ENCODE results near the gene CFAP70.
"Not testable (repeated sequence)": the region's sequence is repeated elsewhere in the genome, so short reads cannot be mapped to it uniquely, and the experiment has no call there.

Gene CFAP70

DNA sequence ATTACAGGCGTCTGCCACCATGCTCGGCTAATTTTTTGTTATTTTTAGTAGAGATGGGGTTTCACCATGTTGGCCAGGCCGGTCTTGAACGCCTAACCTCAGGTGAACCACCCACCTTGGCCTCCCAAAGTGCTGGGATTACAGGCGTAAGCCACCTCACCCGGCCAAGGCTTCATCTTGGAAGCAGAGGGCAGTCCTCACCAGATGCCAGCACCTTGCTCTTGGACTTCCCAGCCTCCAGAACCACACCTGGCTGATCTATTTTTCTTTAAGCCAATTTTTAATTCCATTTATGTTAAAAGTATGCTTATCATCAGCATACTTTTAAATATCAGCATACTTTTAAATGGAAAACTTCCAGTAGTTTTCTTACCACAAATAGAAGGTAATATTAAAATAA lies 43.0 kb upstream of the CFAP70 start:
- H3K27me3 ChIP-seq (ENCODE audit: insufficient read depth, poor library complexity, severe bottlenecking) = no peaks in the 10 kb centered on the region
- TF ChIP-seq POLR2AphosphoS5 (IDR thresholded peaks at IDR 0.05; ENCODE audit: low read depth) = no peak
- no peak overlapping the region for H3K27ac ChIP-seq (replicated peaks)
- no peak for DNase-seq (ENCODE audit: low read depth in 1 of 2, low spot score in 1 of 2)
- H3K4me3 ChIP-seq (replicated peaks; ENCODE audit: insufficient read depth, low read length) = no peak overlapping the region

DNA sequence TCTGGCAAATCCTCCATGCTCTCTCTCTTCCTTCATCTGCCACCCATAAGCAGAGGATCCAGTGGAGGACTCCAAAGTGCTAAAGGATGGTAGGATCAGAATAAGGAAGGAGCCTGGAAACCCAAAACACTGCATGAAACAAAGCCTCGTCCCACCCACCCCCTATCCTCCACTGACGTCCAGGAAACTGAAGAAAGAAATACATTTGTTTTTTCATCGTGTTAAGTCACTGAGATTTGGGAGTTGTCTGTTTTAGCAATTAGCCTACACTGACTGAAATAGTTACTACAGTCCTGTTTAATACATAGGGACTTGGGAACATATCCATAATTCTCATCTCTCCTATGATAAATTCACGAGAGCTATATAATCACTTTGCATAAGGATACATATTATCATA lies 40.4 kb upstream of the CFAP70 start:
- H3K27ac ChIP-seq (replicated peaks) = no peak overlapping the region
- TF ChIP-seq, protein P1, sequence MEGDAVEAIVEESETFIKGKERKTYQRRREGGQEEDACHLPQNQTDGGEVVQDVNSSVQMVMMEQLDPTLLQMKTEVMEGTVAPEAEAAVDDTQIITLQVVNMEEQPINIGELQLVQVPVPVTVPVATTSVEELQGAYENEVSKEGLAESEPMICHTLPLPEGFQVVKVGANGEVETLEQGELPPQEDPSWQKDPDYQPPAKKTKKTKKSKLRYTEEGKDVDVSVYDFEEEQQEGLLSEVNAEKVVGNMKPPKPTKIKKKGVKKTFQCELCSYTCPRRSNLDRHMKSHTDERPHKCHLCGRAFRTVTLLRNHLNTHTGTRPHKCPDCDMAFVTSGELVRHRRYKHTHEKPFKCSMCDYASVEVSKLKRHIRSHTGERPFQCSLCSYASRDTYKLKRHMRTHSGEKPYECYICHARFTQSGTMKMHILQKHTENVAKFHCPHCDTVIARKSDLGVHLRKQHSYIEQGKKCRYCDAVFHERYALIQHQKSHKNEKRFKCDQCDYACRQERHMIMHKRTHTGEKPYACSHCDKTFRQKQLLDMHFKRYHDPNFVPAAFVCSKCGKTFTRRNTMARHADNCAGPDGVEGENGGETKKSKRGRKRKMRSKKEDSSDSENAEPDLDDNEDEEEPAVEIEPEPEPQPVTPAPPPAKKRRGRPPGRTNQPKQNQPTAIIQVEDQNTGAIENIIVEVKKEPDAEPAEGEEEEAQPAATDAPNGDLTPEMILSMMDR (IDR thresholded peaks at IDR 0.05; ENCODE audit: insufficient read depth, low read length) = no peak
- TF ChIP-seq SPI1 (IDR thresholded peaks at IDR 0.05; ENCODE audit: borderline replicate concordance, low read depth) (no peak), GABPA (IDR thresholded peaks at IDR 0.05; ENCODE audit: low read depth) (no peak), POLR2AphosphoS5 (IDR thresholded peaks at IDR 0.05; ENCODE audit: low read depth) (no peak)
- TF ChIP-seq, protein P2, sequence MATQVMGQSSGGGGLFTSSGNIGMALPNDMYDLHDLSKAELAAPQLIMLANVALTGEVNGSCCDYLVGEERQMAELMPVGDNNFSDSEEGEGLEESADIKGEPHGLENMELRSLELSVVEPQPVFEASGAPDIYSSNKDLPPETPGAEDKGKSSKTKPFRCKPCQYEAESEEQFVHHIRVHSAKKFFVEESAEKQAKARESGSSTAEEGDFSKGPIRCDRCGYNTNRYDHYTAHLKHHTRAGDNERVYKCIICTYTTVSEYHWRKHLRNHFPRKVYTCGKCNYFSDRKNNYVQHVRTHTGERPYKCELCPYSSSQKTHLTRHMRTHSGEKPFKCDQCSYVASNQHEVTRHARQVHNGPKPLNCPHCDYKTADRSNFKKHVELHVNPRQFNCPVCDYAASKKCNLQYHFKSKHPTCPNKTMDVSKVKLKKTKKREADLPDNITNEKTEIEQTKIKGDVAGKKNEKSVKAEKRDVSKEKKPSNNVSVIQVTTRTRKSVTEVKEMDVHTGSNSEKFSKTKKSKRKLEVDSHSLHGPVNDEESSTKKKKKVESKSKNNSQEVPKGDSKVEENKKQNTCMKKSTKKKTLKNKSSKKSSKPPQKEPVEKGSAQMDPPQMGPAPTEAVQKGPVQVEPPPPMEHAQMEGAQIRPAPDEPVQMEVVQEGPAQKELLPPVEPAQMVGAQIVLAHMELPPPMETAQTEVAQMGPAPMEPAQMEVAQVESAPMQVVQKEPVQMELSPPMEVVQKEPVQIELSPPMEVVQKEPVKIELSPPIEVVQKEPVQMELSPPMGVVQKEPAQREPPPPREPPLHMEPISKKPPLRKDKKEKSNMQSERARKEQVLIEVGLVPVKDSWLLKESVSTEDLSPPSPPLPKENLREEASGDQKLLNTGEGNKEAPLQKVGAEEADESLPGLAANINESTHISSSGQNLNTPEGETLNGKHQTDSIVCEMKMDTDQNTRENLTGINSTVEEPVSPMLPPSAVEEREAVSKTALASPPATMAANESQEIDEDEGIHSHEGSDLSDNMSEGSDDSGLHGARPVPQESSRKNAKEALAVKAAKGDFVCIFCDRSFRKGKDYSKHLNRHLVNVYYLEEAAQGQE (IDR thresholded peaks at IDR 0.05; ENCODE audit: insufficient replicate concordance, low read depth) = no peak
- H3K27me3 ChIP-seq (ENCODE audit: insufficient read depth, poor library complexity, severe bottlenecking) = no peaks in the 10 kb centered on the region
- DNase-seq (ENCODE audit: low read depth in 1 of 2, low spot score in 1 of 2) = no peak
- H3K4me3 ChIP-seq (replicated peaks; ENCODE audit: insufficient read depth, low read length) = no peak overlapping the region

DNA sequence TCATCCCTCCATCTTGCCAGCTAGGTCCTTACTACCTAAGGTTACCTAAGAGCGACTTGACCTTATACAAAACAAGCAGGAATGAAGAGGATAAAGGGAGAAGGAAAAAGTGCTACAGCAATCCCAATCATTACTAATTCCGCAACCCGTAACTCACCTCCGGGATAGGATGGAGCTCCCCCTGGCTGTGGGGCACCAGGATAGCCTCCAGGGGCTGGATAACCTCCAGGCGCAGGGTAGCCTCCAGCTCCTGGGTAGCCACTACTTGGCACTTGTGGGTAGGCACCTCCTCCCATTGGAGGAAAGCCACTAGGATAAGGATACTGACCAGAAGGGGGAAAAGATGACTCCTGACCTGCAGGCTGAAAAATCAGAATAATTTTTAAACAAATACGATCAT lies 39.4 kb upstream of the CFAP70 start:
- TF ChIP-seq POLR2AphosphoS5 (IDR thresholded peaks at IDR 0.05; ENCODE audit: low read depth) (no peak), GABPA (IDR thresholded peaks at IDR 0.05; ENCODE audit: low read depth) (no peak), SPI1 (IDR thresholded peaks at IDR 0.05; ENCODE audit: borderline replicate concordance, low read depth) (no peak)
- TF ChIP-seq, protein P2 (IDR thresholded peaks at IDR 0.05; ENCODE audit: insufficient replicate concordance, low read depth) = no peak
- TF ChIP-seq, protein P1 (IDR thresholded peaks at IDR 0.05; ENCODE audit: insufficient read depth, low read length) = no peak
- no peak for DNase-seq (ENCODE audit: low read depth in 1 of 2, low spot score in 1 of 2)
- no peaks in the 10 kb centered on the region for H3K27me3 ChIP-seq (ENCODE audit: insufficient read depth, poor library complexity, severe bottlenecking)
- H3K4me3 ChIP-seq (replicated peaks; ENCODE audit: insufficient read depth, low read length) = no peak overlapping the region
- no peak overlapping the region for H3K27ac ChIP-seq (replicated peaks)

DNA sequence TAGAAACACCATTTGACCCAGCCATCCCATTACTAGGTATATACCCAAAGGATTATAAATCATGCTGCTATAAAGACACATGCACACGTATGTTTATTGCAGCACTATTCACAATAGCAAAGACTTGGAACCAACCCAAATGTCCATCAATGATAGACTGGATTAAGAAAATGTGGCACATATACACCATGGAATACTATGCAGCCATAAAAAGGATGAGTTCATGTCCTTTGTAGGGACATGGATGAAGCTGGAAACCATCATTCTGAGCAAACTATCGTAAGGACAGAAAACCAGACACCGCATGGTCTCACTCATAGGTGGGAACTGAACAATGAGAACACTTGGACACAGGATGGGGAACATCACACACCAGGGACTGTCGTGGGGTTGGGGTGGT lies 35.7 kb upstream of the CFAP70 start:
- not testable (repeated sequence) for DNase-seq (ENCODE audit: low read depth in 1 of 2, low spot score in 1 of 2); H3K27me3 ChIP-seq (ENCODE audit: insufficient read depth, poor library complexity, severe bottlenecking); H3K4me3 ChIP-seq (replicated peaks; ENCODE audit: insufficient read depth, low read length); H3K27ac ChIP-seq (replicated peaks)

DNA sequence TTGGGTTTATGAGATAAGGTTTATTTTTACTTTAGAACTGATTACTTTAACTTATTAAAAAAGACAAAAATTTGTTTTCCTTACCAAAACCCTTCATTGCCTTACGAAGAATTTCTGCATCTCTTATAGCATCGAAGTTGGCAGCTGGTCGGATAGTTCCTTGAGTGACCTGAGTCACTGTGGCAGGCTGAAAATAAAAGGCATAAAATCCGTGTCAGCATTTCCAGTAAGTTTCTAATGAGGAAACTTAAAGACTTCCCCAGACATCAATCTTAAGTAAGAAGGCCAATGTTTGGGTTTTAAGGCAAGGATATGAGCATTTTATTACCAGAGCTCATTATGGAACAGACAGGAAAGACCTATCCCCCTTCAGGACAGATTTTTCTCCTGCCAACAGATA lies 29.6 kb upstream of the CFAP70 start:
- DNase-seq (ENCODE audit: low read depth in 1 of 2, low spot score in 1 of 2) = no peak
- TF ChIP-seq, protein P1 (IDR thresholded peaks at IDR 0.05; ENCODE audit: insufficient read depth, low read length) = no peak
- TF ChIP-seq, protein P2 (IDR thresholded peaks at IDR 0.05; ENCODE audit: insufficient replicate concordance, low read depth) = no peak
- TF ChIP-seq GABPA (IDR thresholded peaks at IDR 0.05; ENCODE audit: low read depth) (no peak), POLR2AphosphoS5 (IDR thresholded peaks at IDR 0.05; ENCODE audit: low read depth) (no peak), SPI1 (IDR thresholded peaks at IDR 0.05; ENCODE audit: borderline replicate concordance, low read depth) (no peak)
- H3K27me3 ChIP-seq (ENCODE audit: insufficient read depth, poor library complexity, severe bottlenecking) = no peaks in the 10 kb centered on the region
- H3K4me3 ChIP-seq (replicated peaks; ENCODE audit: insufficient read depth, low read length) = no peak overlapping the region
- H3K27ac ChIP-seq (replicated peaks) = no peak overlapping the region
